ENCODE data around the gene FNDC8.
"Not testable (repeated sequence)": the region's sequence is repeated elsewhere in the genome, so short reads cannot be mapped to it uniquely, and the experiment has no call there.

Gene FNDC8

GRCh38 chr17:35146214-35146833 lies 24.9 kb downstream of the FNDC8 start:
- DNase-seq, result no peak

- DNase-seq, result no peak
Observed at GRCh38 chr17:35147375-35147905, 26.0 kb downstream of the FNDC8 start, which contains the start of gene UNC45B. Gene UNC45B, plus strand, starts transcription at chr17:35147817. Its CDS starts 447 bp downstream, at chr17:35148264.

- no peak for DNase-seq
Observed at GRCh38 chr17:35148144-35148543, 26.7 kb downstream of the FNDC8 start.

GRCh38 chr17:35149941-35150340 lies 28.5 kb downstream of the FNDC8 start:
- DNase-seq, result no peak

GRCh38 chr17:35151080-35151479 lies 29.7 kb downstream of the FNDC8 start:
- DNase-seq, result not testable (repeated sequence)

GRCh38 chr17:35152421-35153140 lies 31.2 kb downstream of the FNDC8 start:
- DNase-seq, result no peak

GRCh38 chr17:35154196-35155165 lies 33.1 kb downstream of the FNDC8 start:
- no peak for DNase-seq

GRCh38 chr17:35155246-35155645 lies 33.8 kb downstream of the FNDC8 start:
- DNase-seq, result no peak

GRCh38 chr17:35159940-35160339 lies 38.5 kb downstream of the FNDC8 start:
- no peak for DNase-seq

GRCh38 chr17:35160354-35161201 lies 39.2 kb downstream of the FNDC8 start:
- no peak for DNase-seq

- no peak for DNase-seq
Observed at GRCh38 chr17:35161281-35161761, 39.9 kb downstream of the FNDC8 start.

GRCh38 chr17:35162755-35163154 lies 41.3 kb downstream of the FNDC8 start:
- no peak for DNase-seq

- no peak for DNase-seq
Observed at GRCh38 chr17:35163886-35164285, 42.5 kb downstream of the FNDC8 start.

GRCh38 chr17:35164716-35165115 lies 43.3 kb downstream of the FNDC8 start:
- DNase-seq, result no peak

GRCh38 chr17:35166526-35166925 lies 45.1 kb downstream of the FNDC8 start:
- DNase-seq, result no peak

GRCh38 chr17:35167046-35167445 lies 45.6 kb downstream of the FNDC8 start:
- DNase-seq, result no peak

- no peak for DNase-seq
Observed at GRCh38 chr17:35167666-35168065, 46.3 kb downstream of the FNDC8 start.

- no peak for DNase-seq
Observed at GRCh38 chr17:35169835-35170363, 48.5 kb downstream of the FNDC8 start.

- DNase-seq, result no peak
Observed at GRCh38 chr17:35170968-35171771, 49.8 kb downstream of the FNDC8 start.

- no peak for DNase-seq
Observed at GRCh38 chr17:35171834-35172233, 50.4 kb downstream of the FNDC8 start.

GRCh38 chr17:35172321-35172720 lies 50.9 kb downstream of the FNDC8 start:
- not testable (repeated sequence) for DNase-seq

All from GF-D8 (cell line).